OCI-M2 (cell line): ENCODE data around the gene KIF21A.
"Not testable (repeated sequence)": the region's sequence is repeated elsewhere in the genome, so short reads cannot be mapped to it uniquely, and the experiment has no call there.

Experiments
- DNase-seq: peaks from one replicate; lab custom pipeline; 2025; ENCODE audit not compliant: unreplicated experiment; lab: John Stamatoyannopoulos, UW

KIF21A gene

DNA sequence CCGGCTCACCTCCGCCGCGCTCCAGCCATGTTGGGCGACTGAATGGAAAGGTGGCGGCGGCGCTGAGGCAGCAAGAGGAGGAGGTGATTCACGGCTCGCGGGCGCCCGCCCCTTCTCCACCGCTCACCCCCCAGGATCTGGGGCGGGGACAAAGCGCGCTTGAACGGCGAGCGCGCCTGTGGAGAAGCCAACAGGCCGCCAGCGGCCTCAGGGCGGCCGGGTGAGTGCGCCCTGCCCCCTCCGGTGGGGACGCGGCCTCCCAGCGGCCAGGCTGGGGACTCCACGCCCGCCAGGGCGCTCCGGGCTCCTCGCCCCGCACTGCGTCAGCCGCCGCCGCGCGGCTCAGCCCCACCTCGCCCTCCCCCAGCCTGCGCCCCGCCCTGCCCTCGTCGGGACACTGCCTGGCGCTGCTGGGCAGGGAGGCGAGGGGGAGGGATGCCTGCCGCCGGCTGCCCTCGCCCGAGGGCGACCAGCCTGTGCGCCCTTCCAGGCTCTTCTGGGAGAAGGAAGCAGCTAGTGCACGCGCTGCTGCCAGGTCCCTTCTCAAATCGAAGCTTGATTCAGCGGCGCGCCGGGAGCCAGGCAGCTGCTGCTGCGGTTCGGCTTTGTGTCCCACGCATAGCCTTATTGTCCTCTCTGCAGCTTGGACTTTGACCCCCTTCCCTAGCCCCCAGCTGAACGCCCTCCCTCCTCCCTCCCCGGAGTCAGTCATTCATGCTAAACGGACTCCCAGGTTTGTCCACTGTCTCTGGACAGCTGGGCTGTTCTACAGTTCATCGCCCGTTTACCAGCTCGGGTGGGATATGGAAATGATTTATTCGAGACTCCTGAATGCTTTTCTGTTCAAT lies at the start of gene KIF21A:
Gene KIF21A, minus strand, starts transcription at position 40 of the 848 bp plus-strand sequence. CDS start 150 bp downstream, outside the sequence.
- peak; percentile 8 for DNase-seq

GRCh38 chr12:39490500-39491282 lies 47.8 kb upstream of the KIF21A start:
- no peak for DNase-seq

DNA sequence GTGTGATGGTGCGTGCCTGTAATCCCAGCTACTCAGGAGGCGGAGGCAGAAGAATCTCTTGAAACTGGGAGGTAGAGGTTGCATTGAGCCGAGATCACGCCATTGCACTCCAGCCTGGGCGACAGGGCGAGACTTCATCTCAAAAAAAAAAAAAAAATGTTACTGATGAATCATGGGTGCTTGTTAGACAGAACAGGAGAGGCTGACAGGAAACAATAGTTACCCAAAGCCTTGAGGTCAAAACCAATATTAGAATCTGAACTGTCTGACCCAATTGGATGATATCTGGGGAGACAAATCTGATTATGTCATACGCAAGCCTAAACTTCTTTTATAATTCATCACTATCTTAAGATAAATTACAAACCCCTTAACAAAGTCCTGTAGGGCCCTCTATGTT lies 40.7 kb upstream of the KIF21A start:
- no peak for DNase-seq

DNA sequence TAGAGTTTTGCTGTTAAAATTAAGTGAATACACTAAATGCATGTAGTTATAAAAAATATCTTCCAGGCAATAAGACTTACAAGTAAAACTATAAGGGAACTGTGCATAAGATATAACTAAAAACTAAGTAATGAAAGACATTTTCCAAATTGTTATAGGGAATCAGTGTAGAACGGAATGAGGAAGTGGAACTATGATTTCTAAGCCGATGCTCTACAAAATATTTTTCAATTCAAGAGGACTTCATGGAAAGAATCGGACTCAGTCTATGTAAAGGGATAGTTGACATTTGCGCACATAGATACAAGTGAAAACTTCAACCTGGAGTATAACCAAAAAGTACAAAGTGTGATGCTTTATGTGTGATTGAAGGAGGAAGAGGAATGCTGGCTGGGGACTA lies 40.1 kb upstream of the KIF21A start:
- DNase-seq = no peak

DNA sequence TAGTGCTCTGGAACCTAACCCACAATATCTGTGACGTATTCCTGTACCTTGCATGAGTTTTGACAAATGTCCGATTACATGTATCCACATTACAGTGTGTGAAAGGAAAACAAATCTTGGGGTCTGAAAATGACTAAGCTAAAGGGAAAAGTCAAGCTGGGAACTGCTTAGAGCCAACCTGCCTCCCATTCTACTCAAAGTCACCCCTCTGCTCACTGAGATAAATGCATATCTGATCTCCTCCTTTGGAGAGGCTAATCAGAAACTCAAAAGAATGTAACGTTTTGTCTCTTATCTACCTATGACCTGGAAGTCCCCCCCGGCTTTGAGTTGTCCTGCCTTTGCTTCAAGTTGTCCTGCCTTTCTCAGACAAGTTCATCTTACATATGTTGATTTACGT lies 34.0 kb upstream of the KIF21A start:
- DNase-seq = no peak

- no peak for DNase-seq
These were observed 33.2 kb upstream of the KIF21A start for GRCh38 chr12:39476121-39476520.

DNA sequence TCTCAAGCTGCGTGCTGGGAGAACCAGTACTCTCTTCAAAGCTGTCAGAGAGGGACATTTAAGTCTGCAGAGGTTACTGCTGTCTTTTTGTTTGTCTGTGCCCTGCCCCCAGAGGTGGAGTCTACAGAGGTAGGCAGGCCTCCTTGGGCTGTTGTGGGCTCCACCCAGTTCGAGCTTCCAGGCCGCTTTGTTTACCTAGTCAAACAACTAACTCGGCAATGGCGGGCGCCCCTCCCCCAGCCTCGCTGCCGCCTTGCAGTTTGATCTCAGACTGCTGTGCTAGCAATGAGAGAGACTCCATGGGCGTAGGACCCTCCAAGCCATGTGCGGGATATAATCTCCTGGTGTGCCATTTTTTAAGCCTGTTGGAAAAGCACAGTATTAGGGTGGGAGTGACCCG lies 32.2 kb upstream of the KIF21A start:
- DNase-seq = not testable (repeated sequence)

DNA sequence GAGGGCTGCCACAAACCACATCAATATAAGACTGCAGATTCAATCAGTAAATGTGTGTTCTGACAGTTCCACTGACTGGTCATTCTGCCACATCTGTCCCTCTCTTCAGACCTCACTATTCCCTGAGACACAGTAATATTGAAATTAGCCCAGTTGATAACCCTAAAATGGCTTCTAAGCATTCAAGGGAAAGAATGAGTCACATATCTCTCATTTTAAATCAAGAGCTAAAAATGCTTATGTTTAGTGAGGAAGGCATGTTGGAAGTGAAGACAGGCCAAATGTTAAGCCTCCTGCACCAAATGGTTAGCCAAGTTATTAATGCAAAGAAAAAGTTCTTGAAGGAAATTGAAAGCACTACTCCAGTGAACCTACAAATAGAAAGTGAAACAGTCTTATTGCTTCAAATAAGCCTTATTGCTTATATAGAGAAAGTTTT lies 24.5 kb upstream of the KIF21A start:
- DNase-seq = no peak

GRCh38 chr12:39464976-39465695 lies 22.2 kb upstream of the KIF21A start:
- DNase-seq = no peak

DNA sequence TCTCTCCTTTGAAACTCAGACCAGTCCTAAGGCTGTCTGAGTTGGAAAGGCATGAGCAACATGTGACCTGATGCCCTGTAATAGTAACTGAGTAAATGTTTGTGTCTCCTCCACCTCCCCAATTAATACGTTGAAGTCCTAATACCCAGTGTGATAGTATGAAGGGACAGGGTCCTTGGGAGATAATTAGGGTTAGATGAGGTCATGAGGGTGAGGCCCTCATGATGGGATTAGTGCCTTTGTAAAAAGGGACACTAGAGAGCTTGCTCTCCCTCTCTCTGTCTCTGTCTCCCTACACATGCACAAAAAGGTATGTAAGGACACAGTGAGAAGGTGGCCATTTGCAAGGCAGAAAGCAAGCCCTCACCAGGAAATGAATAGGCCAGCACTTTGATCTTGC lies 18.1 kb upstream of the KIF21A start:
- DNase-seq = no peak

DNA sequence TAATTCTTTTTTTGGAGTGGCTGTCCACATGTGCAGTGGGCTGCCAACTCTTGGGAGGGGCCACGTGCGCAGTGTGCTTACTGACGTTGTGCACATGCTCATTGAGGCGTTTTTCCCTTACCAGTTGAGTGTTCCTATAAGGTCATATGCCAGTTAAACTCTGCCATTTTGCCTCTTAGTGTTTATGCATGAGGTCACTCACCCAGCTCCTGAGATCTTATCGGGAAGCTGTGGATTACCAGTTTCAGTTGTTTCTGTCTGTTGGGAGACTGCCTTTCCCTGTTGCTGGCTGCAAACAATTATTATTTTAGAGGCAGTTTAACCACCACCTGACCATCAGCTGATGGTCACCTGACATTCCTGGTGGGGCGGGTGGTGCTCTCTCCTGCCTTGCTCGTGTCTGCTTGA lies 16.1 kb upstream of the KIF21A start:
- no peak for DNase-seq

DNA sequence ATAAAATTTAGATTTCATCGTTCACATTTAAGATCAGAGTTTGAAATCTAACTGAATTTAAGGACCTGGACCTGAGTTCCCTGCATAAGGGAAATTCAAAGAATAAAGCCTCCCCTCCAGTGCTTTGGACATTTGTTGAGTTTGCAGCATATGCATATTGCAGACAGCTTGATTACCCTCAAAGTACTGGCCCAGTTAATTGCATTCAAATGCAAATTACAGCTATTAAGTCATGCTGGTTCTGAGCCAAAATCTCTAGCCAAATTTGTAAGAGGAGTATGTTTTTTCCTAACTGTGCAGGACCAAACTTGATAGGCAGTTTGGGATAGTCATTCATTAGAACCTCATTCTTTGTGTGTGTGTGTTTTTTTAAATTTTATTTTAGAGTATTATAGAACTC lies 9.1 kb upstream of the KIF21A start:
- no peak for DNase-seq

- DNase-seq = no peak
These were observed 5.1 kb upstream of the KIF21A start for GRCh38 chr12:39448038-39448437.

- no peak for DNase-seq
These were observed 949 bp upstream of the KIF21A start for GRCh38 chr12:39443929-39444209.

DNA sequence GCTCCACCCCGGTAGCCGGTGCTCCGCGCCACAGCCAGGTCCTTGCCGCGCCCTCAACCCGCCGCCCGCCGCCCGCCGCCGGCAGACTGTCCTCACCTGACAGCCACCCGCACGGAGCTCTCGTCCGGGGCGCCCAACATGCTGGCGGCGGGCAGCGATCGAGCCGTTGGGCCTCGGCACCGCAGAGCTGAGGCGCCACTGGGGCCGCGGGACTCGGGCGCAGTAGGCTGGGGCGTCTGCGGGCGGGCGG lies 164 bp downstream of the KIF21A start:
- no peak for DNase-seq

DNA sequence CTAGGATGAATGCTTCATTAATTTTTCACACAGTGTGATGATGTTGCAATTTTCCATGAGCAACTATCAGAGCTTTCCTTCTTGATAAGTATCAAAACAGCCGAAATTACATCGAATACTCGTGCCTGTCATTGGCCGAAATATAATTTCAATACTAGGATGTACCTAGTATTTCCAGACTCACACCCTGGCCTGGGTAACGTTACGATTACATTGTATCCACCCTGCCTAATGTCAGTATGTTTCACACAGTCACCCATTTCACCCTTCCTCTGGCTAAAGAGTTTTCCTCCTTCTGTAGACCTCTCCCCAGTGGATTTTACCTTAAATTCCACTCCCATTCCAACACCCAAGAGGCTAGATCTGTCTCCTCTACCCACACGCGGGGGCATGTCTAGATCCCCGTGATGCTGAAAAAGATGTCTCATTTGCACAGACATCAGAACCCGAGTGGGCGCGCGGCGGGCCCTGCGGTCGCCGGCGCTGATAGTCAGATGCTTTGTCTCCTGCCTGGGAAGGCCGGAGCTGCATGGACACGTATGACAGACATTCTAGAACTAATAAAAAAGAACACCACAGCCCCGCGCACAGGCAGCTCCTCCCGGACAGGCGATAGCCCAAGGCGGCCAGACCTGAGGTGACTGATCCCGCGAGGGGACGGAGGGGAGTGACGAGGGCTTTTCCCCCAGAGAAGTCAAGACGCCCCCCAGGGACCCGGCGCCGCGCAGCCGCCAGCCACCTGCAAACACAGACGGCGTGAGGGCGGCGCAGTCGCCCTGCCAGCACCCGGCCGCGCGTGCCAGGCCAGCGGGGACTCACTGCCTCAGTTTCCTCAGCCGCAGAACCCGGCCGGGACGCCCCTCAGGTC lies 723 bp downstream of the KIF21A start:
- no peak for DNase-seq

GRCh38 chr12:39441189-39441962 lies 1.5 kb downstream of the KIF21A start:
- no peak for DNase-seq

GRCh38 chr12:39440781-39441180 lies 2.1 kb downstream of the KIF21A start:
- DNase-seq = no peak

- no peak for DNase-seq
These were observed 2.8 kb downstream of the KIF21A start for GRCh38 chr12:39440101-39440500.

DNA sequence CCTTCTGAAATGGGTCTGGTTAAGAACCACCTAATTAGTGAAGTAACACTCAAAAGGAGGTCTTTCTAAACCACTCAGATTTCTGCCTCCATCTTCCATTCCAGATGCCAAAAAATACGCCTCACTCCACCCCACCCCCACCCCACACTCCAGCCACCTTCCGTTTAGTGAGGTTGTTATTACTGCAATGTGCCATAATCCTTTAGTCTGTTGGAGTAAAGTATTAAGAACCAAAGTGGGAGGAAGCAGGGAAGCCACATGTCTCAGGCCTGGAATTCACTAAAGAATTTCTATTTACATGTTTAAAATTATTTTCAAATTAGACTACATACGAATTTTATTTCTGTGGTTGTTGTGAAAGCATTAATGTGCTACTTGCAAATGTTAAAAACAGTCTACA lies 7.4 kb downstream of the KIF21A start:
- DNase-seq = no peak
